GM12878 (cell line): ENCODE results near the gene IFIT3. TPM values are rescaled to one million over a fixed set of nuclear protein-coding genes. Genes with fewer than 3 reads are reported as not detected.

Experiments used
- ATAC-seq: fragments of 200-7000 bp; cut with Tn5 transposase; 3 replicates; pipeline ENCODE4 v1.9.1; 2020; ENCODE audit warnings: mild to moderate bottlenecking, moderate library complexity
- BruUV-seq: library from RNA; stranded (reverse); fragments of 400-500 nt; replicated peaks from 2 replicates; lab custom pipeline; 2021; lab: Mats Ljungman, UMichigan
- CTCF ChIA-PET: fragments of 300-600 bp; sonication (Branson Sonifier 250); formaldehyde crosslinking; extraction: SDS; loops from one replicate; lab custom pipeline; 2021; ENCODE audit warnings: inconsistent platforms; lab: Yijun Ruan, JAX
- POLR2A ChIA-PET: fragments of 350-600 bp; formaldehyde crosslinking; extraction: SDS; loops from one replicate; lab custom pipeline; 2021; ENCODE audit warnings: inconsistent platforms; lab: Charles Lee
- RAD21 ChIA-PET: fragments of 300-600 bp; sonication (Branson Sonifier 250); formaldehyde crosslinking; loops from one replicate; lab custom pipeline; 2023; ENCODE audit warnings: antibody characterized with exemption; ENCODE audit not compliant: unreplicated experiment; lab: Charles Lee
- SMC1A ChIA-PET: fragments of 300-600 bp; sonication (Branson Sonifier 250); formaldehyde crosslinking; loops from one replicate; lab custom pipeline; 2023; ENCODE audit not compliant: unreplicated experiment, uncharacterized antibody; lab: Charles Lee
- DNase-seq: peaks from one replicate; pipeline ENCODE4 v3.0.0-alpha.2; 2011; ENCODE audit warnings: low read depth, low spot score
- FAIRE-seq: peaks from 3 replicates; lab custom pipeline; 2011; peaks lifted over from hg19 to GRCh38; lab: Jason Lieb, UNC
- H2AFZ ChIP-seq: 2 replicates; pipeline ENCODE4 v1.6.0; 2011; ENCODE audit warnings: low read depth, low read length, control low read depth; ENCODE audit not compliant: control insufficient read depth
- H3K27ac ChIP-seq: 2 replicates; pipeline ENCODE4 v1.5.1; 2011; ENCODE audit warnings: control low read depth; ENCODE audit not compliant: control insufficient read depth, insufficient read depth
- H3K27me3 ChIP-seq, 2 experiments: replicated peaks in 1 of 2; 2 replicates each; pipeline versions ENCODE4 v1.6.0 to v1.6.1; 2011; ENCODE audit warnings: low read length in 1 of 2; ENCODE audit not compliant: control insufficient read depth in 2 of 2, insufficient read depth in 2 of 2
- H3K36me3 ChIP-seq, 2 experiments: 2 replicates each; pipeline ENCODE4 v1.5.1; 2011; ENCODE audit warnings: low read length in 1 of 2; ENCODE audit not compliant: control insufficient read depth in 2 of 2, insufficient read depth in 2 of 2
- H3K4me1 ChIP-seq: 2 replicates; pipeline ENCODE4 v1.6.1; 2011; ENCODE audit warnings: mild to moderate bottlenecking, low read length, moderate library complexity, mixed read lengths; ENCODE audit not compliant: control insufficient read depth, insufficient read depth
- H3K4me2 ChIP-seq: 2 replicates; pipeline ENCODE4 v1.6.0; 2011; ENCODE audit warnings: control low read depth; ENCODE audit not compliant: control insufficient read depth, insufficient read depth
- H3K4me3 ChIP-seq: fragments of 200-600 bp; sonication (generic); 2 replicates; pipeline ENCODE4 v1.5.1; 2016
- H3K79me2 ChIP-seq: 2 replicates; pipeline ENCODE4 v1.6.0; 2011; ENCODE audit warnings: low read length; ENCODE audit not compliant: control insufficient read depth, insufficient read depth
- H3K9ac ChIP-seq: 2 replicates; pipeline ENCODE4 v1.8.0; 2011; ENCODE audit warnings: low read length, control low read depth, mixed read lengths; ENCODE audit not compliant: control insufficient read depth, insufficient read depth
- H3K9me3 ChIP-seq: replicated peaks from 3 replicates; pipeline ENCODE4 v1.5.1; 2011; ENCODE audit warnings: mild to moderate bottlenecking, low read length; ENCODE audit not compliant: control insufficient read depth, insufficient read depth
- H4K20me1 ChIP-seq: 2 replicates; pipeline ENCODE4 v1.6.0; 2011; ENCODE audit not compliant: control insufficient read depth, insufficient read depth
- CHD2 ChIP-seq: IDR thresholded peaks from 2 replicates; pipeline ENCODE4 v1.6.1; 2011; ENCODE audit warnings: low read depth, low read length, improper control_type of control experiment, borderline replicate concordance
- CHD4 ChIP-seq: fragments of 200-600 bp; sonication (generic); IDR thresholded peaks from 2 replicates; pipeline ENCODE4 v1.6.1; 2016; ENCODE audit warnings: mild to moderate bottlenecking
- PML ChIP-seq: IDR thresholded peaks from 2 replicates; pipeline ENCODE4 v1.6.1; 2012; ENCODE audit warnings: low read length, inconsistent platforms
- RUNX3 ChIP-seq: IDR thresholded peaks from 2 replicates; pipeline ENCODE4 v1.6.1; 2012; ENCODE audit warnings: low read length, inconsistent platforms
- SREBF2 ChIP-seq: IDR thresholded peaks from 2 replicates; pipeline ENCODE4 v1.6.1; 2012; ENCODE audit warnings: mild to moderate bottlenecking, low read length
- ZNF207 ChIP-seq: fragments of 450-650 bp; IDR thresholded peaks from 2 replicates; pipeline ENCODE4 v1.6.1; 2014; ENCODE audit warnings: antibody characterized with exemption, mild to moderate bottlenecking, borderline replicate concordance
- WGBS: methylation state at CpG from one replicate; pipeline ENCODE4 v1.1.6; 2016; ENCODE audit warnings: low lambda C conversion rate; ENCODE audit not compliant: insufficient replicate concordance, insufficient coverage; ENCODE audit errors: missing lambda C conversion rate; 5-methylcytosine and 5-hydroxymethylcytosine counted together
- in situ Hi-C: fragments of 300-500 bp; cut with MboI; formaldehyde crosslinking; loops from 9 replicates; pipeline ENCODE4 v1.14.3; 2018; ENCODE audit warnings: mixed read lengths
- intact Hi-C: fragments of 100-400 bp; cut with micrococcal nuclease; formaldehyde crosslinking; loops from one replicate; pipeline ENCODE4 v1.14.2; 2022; ENCODE audit not compliant: unreplicated experiment
- polyA plus RNA-seq, 11 experiments: library from polyadenylated mRNA; depleted of rRNA in 4 of 11; unstranded in 6 of 11; stranded (reverse) in 5 of 11; fragments of >200 nt; fragmentation: Nextera tagmentation in 4 of 11; fragmentation: Illumina TruSeq in 1 of 11; extraction: Ambion mirVana in 4 of 11; extraction: Trizol in 1 of 11; gene quantifications; 1 replicate in 1 of 11; 2 replicates in 10 of 11; pipeline versions ENCODE4 v1.2.1 to v1.2.3, GENCODE V29; 2011 to 2016; ENCODE audit warnings: inconsistent platforms in 2 of 11, missing spikeins in 2 of 11, low read depth in 1 of 11
- total RNA-seq, 4 experiments: library from RNA; depleted of rRNA in 3 of 4; stranded (reverse); fragments of >200 nt in 3 of 4; fragmentation: Illumina TruSeq in 1 of 4; extraction: Trizol in 1 of 4; gene quantifications; 2 replicates each; pipeline versions ENCODE4 v1.2.1 to v1.2.3, GENCODE V29; 2013 to 2021
- TF ChIP-seq, protein P1 (sequence below): fragments of 450-650 bp; formaldehyde crosslinking; IDR thresholded peaks from 2 replicates; pipeline ENCODE4 v1.4.0; 2022; ENCODE audit warnings: mild to moderate bottlenecking, moderate library complexity
- TF ChIP-seq, protein P2 (sequence below): fragments of 450-650 bp; IDR thresholded peaks from 2 replicates; pipeline ENCODE4 v1.6.1; 2018; ENCODE audit warnings: mild to moderate bottlenecking, low read depth, moderate library complexity; ENCODE audit not compliant: partially characterized antibody
- TF ChIP-seq, protein P3 (sequence below): fragments of 150-350 bp; IDR thresholded peaks from 2 replicates; pipeline ENCODE4 v1.6.1; 2016; ENCODE audit warnings: low read depth, low read length

The IFIT3 gene
- total and polyA plus RNA-seq, 10 of the 15 experiments (the other 5 are each of a cell fraction or from before 2014, with no cell fraction given): 27.0 to 70.2 (median 51.1) TPM

DNA sequence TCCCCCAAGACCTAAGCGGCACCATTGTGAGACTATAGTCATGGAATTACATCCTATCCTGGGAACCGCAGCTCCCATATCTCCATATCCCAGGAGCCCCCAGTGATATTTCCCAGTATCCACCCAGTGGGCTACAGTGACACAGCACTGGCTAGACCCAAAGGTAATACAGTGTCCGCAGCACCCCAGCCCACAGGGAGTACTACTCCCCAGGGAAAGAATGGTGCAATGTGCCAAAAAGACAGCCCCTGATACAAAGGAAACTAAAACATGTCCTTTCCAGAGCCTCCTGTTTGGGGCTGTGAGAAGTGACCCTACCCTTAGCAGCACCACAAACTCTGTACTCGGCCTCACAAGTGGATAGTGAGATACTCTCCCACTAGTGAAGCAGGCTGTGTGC lies 30.4 kb upstream of the IFIT3 start:
- DNase-seq (no peak), ATAC-seq (no peak), FAIRE-seq (no peak)
- SMC1A ChIA-PET: interaction anchor here (1.7 to 4.4 kb wide), 2 partner anchors 35 to 71 kb away, joined by 6 to 60 read pairs; no protein-coding TSS in a partner anchor
- no peak overlapping the region for H3K9ac ChIP-seq
- H3K27ac ChIP-seq: no peak overlapping the region
- intact Hi-C loops (no loop called here), in situ Hi-C loops (no loop called here)
- no TSS peak for BruUV-seq
- no peak overlapping the region for H3K4me2 ChIP-seq
- H2AFZ ChIP-seq: no peak overlapping the region
- H3K36me3 ChIP-seq: no peaks in the 10 kb centered on the region
- no peaks in the 10 kb centered on the region for H3K27me3 ChIP-seq
- H3K4me1 ChIP-seq: peaks cover 16% of the 10 kb centered on the region
- CTCF ChIA-PET: no interaction called here
- 88% methylated on average over 4 of the region's 4 CpGs for WGBS
- no peak overlapping the region for H3K4me3 ChIP-seq
- RAD21 ChIA-PET: interaction anchor here (4.0 kb wide), 1 partner anchor 71 kb away, joined by 31 read pairs; no protein-coding TSS in a partner anchor
- H3K79me2 ChIP-seq: peaks cover 5% of the 10 kb centered on the region
- POLR2A ChIA-PET: no interaction called here
- no peaks in the 10 kb centered on the region for H3K9me3 ChIP-seq
- TF ChIP-seq, protein P1, sequence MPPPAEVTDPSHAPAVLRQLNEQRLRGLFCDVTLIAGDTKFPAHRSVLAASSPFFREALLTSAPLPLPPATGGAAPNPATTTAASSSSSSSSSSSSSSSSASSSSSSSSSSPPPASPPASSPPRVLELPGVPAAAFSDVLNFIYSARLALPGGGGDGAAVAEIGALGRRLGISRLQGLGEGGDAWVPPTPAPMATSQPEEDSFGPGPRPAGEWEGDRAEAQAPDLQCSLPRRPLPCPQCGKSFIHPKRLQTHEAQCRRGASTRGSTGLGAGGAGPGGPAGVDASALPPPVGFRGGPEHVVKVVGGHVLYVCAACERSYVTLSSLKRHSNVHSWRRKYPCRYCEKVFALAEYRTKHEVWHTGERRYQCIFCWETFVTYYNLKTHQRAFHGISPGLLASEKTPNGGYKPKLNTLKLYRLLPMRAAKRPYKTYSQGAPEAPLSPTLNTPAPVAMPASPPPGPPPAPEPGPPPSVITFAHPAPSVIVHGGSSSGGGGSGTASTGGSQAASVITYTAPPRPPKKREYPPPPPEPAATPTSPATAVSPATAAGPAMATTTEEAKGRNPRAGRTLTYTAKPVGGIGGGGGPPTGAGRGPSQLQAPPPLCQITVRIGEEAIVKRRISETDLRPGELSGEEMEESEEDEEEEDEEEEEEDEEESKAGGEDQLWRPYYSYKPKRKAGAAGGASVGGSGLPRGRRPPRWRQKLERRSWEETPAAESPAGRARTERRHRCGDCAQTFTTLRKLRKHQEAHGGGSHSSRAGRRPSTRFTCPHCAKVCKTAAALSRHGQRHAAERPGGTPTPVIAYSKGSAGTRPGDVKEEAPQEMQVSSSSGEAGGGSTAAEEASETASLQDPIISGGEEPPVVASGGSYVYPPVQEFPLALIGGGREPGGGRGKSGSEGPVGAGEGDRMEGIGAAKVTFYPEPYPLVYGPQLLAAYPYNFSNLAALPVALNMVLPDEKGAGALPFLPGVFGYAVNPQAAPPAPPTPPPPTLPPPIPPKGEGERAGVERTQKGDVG (CRISPR knock-in tag): no peak
- no peak for TF ChIP-seq RUNX3
- TF ChIP-seq ZNF207: no peak
- no peak for TF ChIP-seq CHD4
- no peak for TF ChIP-seq CHD2
- TF ChIP-seq, protein P2, sequence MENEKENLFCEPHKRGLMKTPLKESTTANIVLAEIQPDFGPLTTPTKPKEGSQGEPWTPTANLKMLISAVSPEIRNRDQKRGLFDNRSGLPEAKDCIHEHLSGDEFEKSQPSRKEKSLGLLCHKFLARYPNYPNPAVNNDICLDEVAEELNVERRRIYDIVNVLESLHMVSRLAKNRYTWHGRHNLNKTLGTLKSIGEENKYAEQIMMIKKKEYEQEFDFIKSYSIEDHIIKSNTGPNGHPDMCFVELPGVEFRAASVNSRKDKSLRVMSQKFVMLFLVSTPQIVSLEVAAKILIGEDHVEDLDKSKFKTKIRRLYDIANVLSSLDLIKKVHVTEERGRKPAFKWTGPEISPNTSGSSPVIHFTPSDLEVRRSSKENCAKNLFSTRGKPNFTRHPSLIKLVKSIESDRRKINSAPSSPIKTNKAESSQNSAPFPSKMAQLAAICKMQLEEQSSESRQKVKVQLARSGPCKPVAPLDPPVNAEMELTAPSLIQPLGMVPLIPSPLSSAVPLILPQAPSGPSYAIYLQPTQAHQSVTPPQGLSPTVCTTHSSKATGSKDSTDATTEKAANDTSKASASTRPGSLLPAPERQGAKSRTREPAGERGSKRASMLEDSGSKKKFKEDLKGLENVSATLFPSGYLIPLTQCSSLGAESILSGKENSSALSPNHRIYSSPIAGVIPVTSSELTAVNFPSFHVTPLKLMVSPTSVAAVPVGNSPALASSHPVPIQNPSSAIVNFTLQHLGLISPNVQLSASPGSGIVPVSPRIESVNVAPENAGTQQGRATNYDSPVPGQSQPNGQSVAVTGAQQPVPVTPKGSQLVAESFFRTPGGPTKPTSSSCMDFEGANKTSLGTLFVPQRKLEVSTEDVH: no peak
- no peak for TF ChIP-seq SREBF2
- TF ChIP-seq PML: no peak
- TF ChIP-seq, protein P3, sequence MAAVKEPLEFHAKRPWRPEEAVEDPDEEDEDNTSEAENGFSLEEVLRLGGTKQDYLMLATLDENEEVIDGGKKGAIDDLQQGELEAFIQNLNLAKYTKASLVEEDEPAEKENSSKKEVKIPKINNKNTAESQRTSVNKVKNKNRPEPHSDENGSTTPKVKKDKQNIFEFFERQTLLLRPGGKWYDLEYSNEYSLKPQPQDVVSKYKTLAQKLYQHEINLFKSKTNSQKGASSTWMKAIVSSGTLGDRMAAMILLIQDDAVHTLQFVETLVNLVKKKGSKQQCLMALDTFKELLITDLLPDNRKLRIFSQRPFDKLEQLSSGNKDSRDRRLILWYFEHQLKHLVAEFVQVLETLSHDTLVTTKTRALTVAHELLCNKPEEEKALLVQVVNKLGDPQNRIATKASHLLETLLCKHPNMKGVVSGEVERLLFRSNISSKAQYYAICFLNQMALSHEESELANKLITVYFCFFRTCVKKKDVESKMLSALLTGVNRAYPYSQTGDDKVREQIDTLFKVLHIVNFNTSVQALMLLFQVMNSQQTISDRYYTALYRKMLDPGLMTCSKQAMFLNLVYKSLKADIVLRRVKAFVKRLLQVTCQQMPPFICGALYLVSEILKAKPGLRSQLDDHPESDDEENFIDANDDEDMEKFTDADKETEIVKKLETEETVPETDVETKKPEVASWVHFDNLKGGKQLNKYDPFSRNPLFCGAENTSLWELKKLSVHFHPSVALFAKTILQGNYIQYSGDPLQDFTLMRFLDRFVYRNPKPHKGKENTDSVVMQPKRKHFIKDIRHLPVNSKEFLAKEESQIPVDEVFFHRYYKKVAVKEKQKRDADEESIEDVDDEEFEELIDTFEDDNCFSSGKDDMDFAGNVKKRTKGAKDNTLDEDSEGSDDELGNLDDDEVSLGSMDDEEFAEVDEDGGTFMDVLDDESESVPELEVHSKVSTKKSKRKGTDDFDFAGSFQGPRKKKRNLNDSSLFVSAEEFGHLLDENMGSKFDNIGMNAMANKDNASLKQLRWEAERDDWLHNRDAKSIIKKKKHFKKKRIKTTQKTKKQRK: no peak
- H4K20me1 ChIP-seq: no peaks in the 10 kb centered on the region
